ENCODE data around the gene PRDM16.

- TF ChIP-seq POLR2A (IDR thresholded peaks at IDR 0.05) (no peak), CTCF (IDR thresholded peaks at IDR 0.05) (no peak)
Observed at GRCh38 chr1:3423245-3423829, 354.3 kb downstream of the PRDM16 start.

All from uterus (tissue), 2 donors.